Measurements from ENCODE around the gene MAP3K21.
A peak's percentile ranks its signal among the peaks of the same experiment; 100 is the strongest.

MAP3K21 gene

GRCh38 chr1:233389893-233390292 is 62.4 kb downstream of the MAP3K21 start:
- DNase-seq (ENCODE audit: low read depth) = no peak

- no peak for DNase-seq (ENCODE audit: low read depth)
Measured at GRCh38 chr1:233390842-233391737, 63.6 kb downstream of the MAP3K21 start.

- no peak for DNase-seq (ENCODE audit: low read depth)
Measured at GRCh38 chr1:233393084-233393840, 65.7 kb downstream of the MAP3K21 start.

GRCh38 chr1:233393926-233394680 is 66.6 kb downstream of the MAP3K21 start:
- no peak for DNase-seq (ENCODE audit: low read depth)

GRCh38 chr1:233394860-233395717 is 67.6 kb downstream of the MAP3K21 start:
- peak; percentile 9 for DNase-seq (ENCODE audit: low read depth)

- DNase-seq (ENCODE audit: low read depth) = no peak
Measured at GRCh38 chr1:233395863-233396646, 68.5 kb downstream of the MAP3K21 start.

GRCh38 chr1:233406339-233406960 is 78.9 kb downstream of the MAP3K21 start:
- no peak for DNase-seq (ENCODE audit: low read depth)

- DNase-seq (ENCODE audit: low read depth) = no peak
Measured at GRCh38 chr1:233406994-233407631, 79.6 kb downstream of the MAP3K21 start.

GRCh38 chr1:233409540-233409939 is 82.0 kb downstream of the MAP3K21 start:
- no peak for DNase-seq (ENCODE audit: low read depth)

GRCh38 chr1:233410906-233411305 is 83.4 kb downstream of the MAP3K21 start:
- no peak for DNase-seq (ENCODE audit: low read depth)

- DNase-seq (ENCODE audit: low read depth) = no peak
Measured at GRCh38 chr1:233412812-233413211, 85.3 kb downstream of the MAP3K21 start.

- no peak for DNase-seq (ENCODE audit: low read depth)
Measured at GRCh38 chr1:233421293-233421692, 93.8 kb downstream of the MAP3K21 start.

GRCh38 chr1:233424779-233425178 is 97.3 kb downstream of the MAP3K21 start:
- no peak for DNase-seq (ENCODE audit: low read depth)

- DNase-seq (ENCODE audit: low read depth) = peak; percentile 8
Measured at GRCh38 chr1:233427907-233428306, 100.4 kb downstream of the MAP3K21 start.

GRCh38 chr1:233431753-233432403 is 104.4 kb downstream of the MAP3K21 start:
- no peak for DNase-seq (ENCODE audit: low read depth)

GRCh38 chr1:233432916-233433315 is 105.4 kb downstream of the MAP3K21 start:
- no peak for DNase-seq (ENCODE audit: low read depth)

- DNase-seq (ENCODE audit: low read depth) = no peak
Measured at GRCh38 chr1:233433436-233434210, 106.1 kb downstream of the MAP3K21 start.
